Measurements from ENCODE around the gene TBC1D22A. TPM values are rescaled to one million over a fixed set of nuclear protein-coding genes. Genes with fewer than 3 reads are reported as not detected.

TBC1D22A gene, protein sequence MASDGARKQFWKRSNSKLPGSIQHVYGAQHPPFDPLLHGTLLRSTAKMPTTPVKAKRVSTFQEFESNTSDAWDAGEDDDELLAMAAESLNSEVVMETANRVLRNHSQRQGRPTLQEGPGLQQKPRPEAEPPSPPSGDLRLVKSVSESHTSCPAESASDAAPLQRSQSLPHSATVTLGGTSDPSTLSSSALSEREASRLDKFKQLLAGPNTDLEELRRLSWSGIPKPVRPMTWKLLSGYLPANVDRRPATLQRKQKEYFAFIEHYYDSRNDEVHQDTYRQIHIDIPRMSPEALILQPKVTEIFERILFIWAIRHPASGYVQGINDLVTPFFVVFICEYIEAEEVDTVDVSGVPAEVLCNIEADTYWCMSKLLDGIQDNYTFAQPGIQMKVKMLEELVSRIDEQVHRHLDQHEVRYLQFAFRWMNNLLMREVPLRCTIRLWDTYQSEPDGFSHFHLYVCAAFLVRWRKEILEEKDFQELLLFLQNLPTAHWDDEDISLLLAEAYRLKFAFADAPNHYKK
- total RNA-seq, result 10 to 100 TPM; 29.8 to 31.1 (median 29.9) TPM

DNA sequence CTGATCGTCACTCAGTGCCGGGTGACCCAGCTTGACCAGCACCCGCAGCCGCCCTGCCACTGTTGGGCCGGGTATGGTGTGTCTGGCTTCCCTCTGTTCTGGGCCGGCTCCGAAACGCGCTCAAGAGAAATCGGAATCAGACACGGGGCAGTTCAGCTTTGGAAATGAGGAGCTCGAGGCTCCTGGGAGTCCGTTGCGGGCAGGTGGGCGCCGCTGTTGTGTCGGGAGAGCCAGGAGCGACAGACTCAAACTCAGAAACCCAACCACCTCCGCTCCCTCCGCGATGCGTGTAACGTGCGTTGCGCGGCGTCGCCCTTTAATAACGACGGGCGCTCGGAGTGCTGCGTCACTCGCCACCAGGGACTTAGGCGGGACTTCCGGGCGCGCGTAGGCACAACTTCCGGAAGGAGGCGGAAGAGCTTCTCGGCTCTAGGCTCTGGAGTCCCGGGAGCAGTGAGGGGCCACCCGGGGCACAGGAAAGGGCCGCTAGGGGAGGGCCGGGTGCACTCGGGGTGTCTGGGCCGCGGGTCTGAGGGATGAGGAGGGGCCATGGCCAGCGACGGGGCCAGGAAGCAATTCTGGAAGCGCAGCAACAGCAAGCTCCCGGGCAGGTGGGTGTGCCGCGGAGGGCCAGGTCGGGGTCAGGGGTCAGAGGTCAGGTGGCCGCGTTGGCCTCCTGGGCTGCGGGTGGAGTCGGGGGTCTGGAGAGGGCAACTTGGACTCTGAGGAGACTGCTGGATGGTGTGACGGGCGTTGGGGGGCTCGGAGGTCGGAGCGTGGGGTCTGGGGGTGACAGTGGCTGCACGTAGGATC, at the start of gene TBC1D22A:
Gene TBC1D22A, plus strand, starts transcription at position 413 of the 813 bp plus-strand sequence. Its CDS starts 137 bp downstream, at position 550.
- Mint-ChIP-seq H3K4me3 (peak within 1 kb of the TSS; percentile 100), H3K4me1 (ENCODE audit: low read depth) (peaks cover 62% of the 10 kb centered on the region), H3K36me3 (ENCODE audit: insufficient read depth) (peaks cover 3% of the 10 kb centered on the region), H3K9me3 (no peaks in the 10 kb centered on the region), H3K27me3 (ENCODE audit: low read depth) (no peaks in the 10 kb centered on the region)
- ATAC-seq (peak; percentile 89 to 95), DNase-seq (peak; percentile 93)

DNA sequence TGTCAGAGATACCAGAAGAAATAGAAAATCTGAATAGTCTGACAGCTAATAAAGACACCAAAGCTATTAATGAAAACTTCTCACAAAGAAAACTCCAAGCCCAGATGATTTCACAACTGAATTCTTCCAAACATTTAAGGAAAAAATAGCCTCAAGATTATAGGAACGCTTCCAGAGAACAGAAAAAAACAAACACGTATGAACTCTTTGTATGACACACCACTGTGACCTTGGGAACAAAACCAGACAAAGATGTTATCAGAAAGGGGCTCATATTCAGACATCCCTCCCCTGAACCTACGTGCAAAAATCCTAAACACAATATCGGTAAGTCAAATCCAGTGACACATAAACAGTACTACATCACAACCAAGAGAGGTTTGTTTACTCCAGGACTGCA, 47.9 kb upstream of the TBC1D22A start:
- Mint-ChIP-seq H3K27me3 (ENCODE audit: low read depth) (no peaks in the 10 kb centered on the region), H3K36me3 (ENCODE audit: insufficient read depth) (peaks cover 33% of the 10 kb centered on the region), H3K9me3 (no peaks in the 10 kb centered on the region), H3K4me1 (ENCODE audit: low read depth) (peaks cover 12% of the 10 kb centered on the region), H3K4me3 (no peak overlapping the region)
- DNase-seq, result no peak
- ATAC-seq, result no peak

DNA sequence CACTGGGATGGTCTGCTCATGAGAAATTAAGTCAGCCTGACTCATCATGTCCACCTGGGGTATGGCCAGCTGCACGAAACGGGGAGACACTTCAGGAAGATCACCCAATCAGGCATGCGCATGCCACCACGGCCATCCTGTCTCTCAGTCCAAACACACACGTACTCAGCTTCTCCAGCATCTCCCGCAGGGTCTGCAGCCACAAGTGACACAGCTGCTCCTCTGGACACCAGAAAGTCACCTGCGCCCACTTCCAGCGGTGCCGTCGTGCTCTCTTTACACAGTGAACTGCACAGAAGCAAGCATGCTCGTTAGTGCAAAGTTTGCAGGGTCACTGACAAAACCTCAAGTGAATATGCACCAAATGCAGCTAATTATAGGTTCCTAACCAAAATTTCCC, 42.5 kb upstream of the TBC1D22A start:
- Mint-ChIP-seq H3K4me3 (no peak overlapping the region), H3K9me3 (no peaks in the 10 kb centered on the region), H3K36me3 (ENCODE audit: insufficient read depth) (peaks cover 26% of the 10 kb centered on the region), H3K4me1 (ENCODE audit: low read depth) (peaks cover 8% of the 10 kb centered on the region), H3K27me3 (ENCODE audit: low read depth) (no peaks in the 10 kb centered on the region)
- no peak for ATAC-seq
- DNase-seq, result no peak

DNA sequence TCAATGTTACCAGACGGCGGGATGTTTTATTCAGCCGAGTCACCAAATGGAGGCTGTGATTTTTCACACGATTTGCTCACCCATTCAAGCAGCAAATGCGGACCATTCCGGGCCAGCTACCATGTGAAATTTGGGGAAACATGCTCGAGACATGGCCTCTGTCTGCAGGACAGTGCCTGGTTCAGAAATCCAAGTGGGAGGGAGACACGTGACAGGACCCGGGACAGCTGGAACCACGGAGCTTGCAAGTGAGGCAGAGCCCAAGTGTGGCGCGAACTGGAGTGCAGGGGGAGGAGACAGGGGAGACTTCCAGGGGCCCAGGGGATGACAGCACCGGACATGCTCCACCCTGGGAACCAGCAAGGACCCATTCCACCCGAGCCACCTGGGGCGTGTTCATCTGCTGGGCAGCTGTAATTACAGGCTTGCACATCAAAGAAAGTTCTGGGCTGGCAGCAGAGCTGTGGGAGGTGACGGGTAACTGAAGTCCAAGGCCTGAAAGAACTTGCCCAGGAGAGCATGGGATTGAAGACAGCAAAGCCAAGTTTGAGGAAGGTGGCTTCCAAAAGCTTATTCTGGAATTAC, 40.9 kb upstream of the TBC1D22A start:
- no peak for DNase-seq
- no peaks in the 10 kb centered on the region for H3K27me3 Mint-ChIP-seq (ENCODE audit: low read depth)
- peaks cover 24% of the 10 kb centered on the region for H3K36me3 Mint-ChIP-seq (ENCODE audit: insufficient read depth)
- H3K4me1 Mint-ChIP-seq (ENCODE audit: low read depth), result peaks cover 11% of the 10 kb centered on the region
- no peak for ATAC-seq
- H3K9me3 Mint-ChIP-seq, result no peaks in the 10 kb centered on the region
- H3K4me3 Mint-ChIP-seq, result no peak overlapping the region

DNA sequence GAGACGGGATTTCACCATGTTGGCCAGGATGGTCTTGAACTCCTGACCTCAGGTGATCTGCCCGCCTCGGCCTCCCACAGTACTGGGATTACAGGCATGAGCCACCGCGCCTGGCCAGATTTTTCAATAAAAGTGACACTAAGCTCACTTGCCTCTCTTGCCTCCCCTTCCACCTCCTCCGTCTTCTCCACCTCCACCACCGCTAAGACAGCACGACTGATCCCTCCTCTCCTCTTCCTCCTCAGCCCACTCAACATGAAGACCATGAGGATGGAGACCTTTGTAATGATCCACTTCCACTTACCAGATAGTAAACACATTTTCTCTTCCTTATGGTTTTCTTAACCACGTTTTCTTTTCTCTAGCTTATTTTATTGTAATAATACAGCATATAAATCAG, 38.6 kb upstream of the TBC1D22A start:
- Mint-ChIP-seq H3K4me3 (no peak overlapping the region), H3K27me3 (ENCODE audit: low read depth) (no peaks in the 10 kb centered on the region), H3K36me3 (ENCODE audit: insufficient read depth) (peaks cover 18% of the 10 kb centered on the region), H3K9me3 (no peaks in the 10 kb centered on the region), H3K4me1 (ENCODE audit: low read depth) (peaks cover 25% of the 10 kb centered on the region)
- DNase-seq (no peak), ATAC-seq (no peak)

DNA sequence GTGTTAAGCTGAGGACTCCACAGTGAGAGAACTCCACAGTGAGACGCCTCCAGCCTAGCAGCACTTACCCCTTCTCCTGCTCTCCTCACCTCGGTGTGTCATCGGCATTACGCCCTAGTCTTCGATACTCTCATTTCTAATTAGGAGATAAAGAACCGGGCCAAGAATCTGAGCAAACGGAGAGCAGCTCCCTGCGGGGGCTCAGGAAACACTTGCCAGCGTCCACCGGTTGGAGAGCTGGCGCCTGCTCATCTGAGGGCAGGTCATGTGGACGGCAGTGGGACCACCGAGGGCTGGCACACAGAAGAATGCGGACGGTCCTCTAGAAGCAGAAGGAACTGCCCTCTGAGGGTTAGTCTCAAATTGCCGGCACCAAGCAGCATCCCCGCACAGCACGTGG, 37.4 kb upstream of the TBC1D22A start:
- Mint-ChIP-seq H3K4me3 (no peak overlapping the region), H3K36me3 (ENCODE audit: insufficient read depth) (peaks cover 13% of the 10 kb centered on the region), H3K4me1 (ENCODE audit: low read depth) (peaks cover 29% of the 10 kb centered on the region), H3K9me3 (no peaks in the 10 kb centered on the region), H3K27me3 (ENCODE audit: low read depth) (no peaks in the 10 kb centered on the region)
- DNase-seq (no peak), ATAC-seq (no peak)

DNA sequence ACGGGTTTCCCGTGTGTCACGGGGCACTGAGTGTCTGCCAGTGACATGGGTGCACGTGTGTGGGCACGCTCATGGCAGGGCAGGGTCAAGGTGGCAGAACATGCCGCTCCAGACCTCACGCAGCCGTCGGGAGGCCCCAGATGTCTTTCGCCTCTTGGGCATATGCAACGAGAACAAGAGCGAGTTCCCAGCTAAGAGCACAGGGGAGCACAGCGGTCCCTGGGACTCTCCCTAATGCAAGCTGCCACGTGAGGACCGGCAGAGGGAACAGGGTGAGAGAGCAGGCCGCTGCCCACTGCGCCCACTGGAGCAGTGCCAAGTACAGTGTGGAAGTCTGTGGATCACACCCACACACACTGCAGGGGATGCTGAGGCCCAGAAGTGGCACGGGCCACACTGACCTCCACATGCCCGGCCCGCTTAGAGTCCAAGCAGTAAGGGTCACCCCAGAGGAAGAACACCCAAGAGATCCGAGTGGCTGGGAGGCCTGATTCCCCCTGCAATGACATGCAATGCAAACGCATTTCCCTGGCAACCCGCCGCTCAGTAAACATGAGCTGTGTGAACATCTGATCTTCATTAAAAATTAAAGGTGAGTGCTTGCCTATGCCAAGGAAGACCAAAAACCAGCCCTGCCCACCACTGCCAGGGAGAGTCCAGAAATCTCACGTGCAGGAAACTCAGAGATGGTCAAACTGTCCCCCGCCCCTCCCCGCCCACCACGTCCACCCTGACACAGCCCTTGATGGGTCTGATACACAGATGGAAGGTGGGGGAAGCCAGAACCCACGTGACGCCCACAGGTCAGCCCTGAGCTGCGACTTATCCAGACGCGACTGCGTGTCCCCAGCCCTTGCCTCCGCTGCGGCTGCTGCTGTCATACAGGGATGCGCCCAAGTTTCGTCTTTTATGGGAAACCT, 36.1 kb upstream of the TBC1D22A start:
- Mint-ChIP-seq H3K27me3 (ENCODE audit: low read depth) (no peaks in the 10 kb centered on the region), H3K9me3 (no peaks in the 10 kb centered on the region)
- DNase-seq, result no peak

DNA sequence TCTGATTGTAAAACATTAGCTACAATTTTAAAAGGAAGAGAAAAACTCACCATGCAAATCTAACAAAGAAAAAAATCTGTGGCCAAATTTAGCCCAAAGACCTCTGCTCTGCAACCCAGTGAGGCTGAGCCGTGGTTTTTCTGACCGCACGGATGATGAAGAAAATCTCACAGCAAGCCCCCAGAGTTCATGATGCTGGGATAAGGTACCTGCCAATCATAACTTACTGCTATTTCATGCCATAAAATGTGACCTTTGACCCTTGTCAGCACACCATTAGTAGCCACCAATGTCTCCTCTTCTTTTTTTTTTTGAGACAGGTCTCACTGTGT, 35.5 kb upstream of the TBC1D22A start:
- ATAC-seq (no peak), DNase-seq (no peak)
- H3K9me3 Mint-ChIP-seq, result no peaks in the 10 kb centered on the region
- no peak overlapping the region for H3K4me3 Mint-ChIP-seq
- H3K4me1 Mint-ChIP-seq (ENCODE audit: low read depth), result peaks cover 45% of the 10 kb centered on the region
- H3K27me3 Mint-ChIP-seq (ENCODE audit: low read depth), result no peaks in the 10 kb centered on the region
- H3K36me3 Mint-ChIP-seq (ENCODE audit: insufficient read depth), result peaks cover 14% of the 10 kb centered on the region

More for the DNA sequence above, 36.1 kb upstream of the TBC1D22A start:
- Mint-ChIP-seq H3K4me1 (ENCODE audit: low read depth) (peaks cover 41% of the 10 kb centered on the region), H3K4me3 (no peak overlapping the region), H3K36me3 (ENCODE audit: insufficient read depth) (peaks cover 11% of the 10 kb centered on the region)
- ATAC-seq, result no peak

DNA sequence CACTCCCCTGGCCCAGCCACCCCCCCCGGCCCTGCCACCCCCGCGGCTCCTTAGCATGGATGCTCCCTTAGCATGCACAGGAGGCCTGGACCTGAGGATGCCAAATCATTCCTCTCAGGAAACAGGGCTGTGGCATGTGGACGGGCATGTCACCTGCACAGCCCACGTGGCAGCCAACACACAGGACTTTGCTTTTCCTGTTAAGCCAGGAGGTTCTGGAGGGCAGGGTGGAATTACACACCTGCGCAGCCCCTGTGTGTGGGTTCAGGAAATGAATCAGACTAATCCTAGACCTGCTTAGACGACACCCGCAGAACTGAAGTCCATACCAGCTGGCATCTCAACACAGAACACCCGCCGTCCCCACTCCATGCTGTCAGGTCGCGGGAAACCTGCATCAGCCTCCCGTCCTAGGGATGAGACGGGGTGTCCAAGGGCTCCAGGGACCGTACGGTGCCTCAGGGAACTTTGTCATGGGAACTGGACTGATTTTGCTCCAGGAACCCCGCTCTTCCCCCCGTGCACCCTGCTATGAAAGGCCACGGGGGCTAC, 34.6 kb upstream of the TBC1D22A start:
- peaks cover 13% of the 10 kb centered on the region for H3K36me3 Mint-ChIP-seq (ENCODE audit: insufficient read depth)
- no peaks in the 10 kb centered on the region for H3K9me3 Mint-ChIP-seq
- DNase-seq (no peak), ATAC-seq (no peak)
- H3K4me1 Mint-ChIP-seq (ENCODE audit: low read depth), result peaks cover 51% of the 10 kb centered on the region
- no peaks in the 10 kb centered on the region for H3K27me3 Mint-ChIP-seq (ENCODE audit: low read depth)
- no peak overlapping the region for H3K4me3 Mint-ChIP-seq

DNA sequence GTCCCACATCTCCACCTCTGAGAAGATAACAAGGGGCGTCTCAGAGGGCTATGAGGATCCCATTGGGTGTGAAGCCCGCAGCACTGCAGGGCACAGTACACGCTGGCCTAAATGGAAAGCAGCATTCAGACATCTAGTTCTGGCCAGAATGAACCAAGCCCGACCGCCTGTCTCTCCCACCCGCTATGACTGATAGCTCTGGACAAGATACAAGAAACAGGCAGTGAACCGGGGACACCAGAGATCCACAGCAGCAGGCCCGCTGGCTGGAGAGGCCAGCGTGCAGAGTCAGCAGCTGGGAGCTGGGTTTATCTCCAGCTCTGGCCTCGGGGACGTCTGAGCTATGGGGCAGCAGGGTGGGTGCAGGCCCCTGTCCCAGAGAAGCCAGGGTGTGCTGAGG, 34.0 kb upstream of the TBC1D22A start:
- Mint-ChIP-seq H3K9me3 (no peaks in the 10 kb centered on the region), H3K4me1 (ENCODE audit: low read depth) (peaks cover 52% of the 10 kb centered on the region), H3K36me3 (ENCODE audit: insufficient read depth) (peaks cover 11% of the 10 kb centered on the region), H3K4me3 (no peak overlapping the region), H3K27me3 (ENCODE audit: low read depth) (no peaks in the 10 kb centered on the region)
- ATAC-seq, result no peak
- DNase-seq, result no peak

DNA sequence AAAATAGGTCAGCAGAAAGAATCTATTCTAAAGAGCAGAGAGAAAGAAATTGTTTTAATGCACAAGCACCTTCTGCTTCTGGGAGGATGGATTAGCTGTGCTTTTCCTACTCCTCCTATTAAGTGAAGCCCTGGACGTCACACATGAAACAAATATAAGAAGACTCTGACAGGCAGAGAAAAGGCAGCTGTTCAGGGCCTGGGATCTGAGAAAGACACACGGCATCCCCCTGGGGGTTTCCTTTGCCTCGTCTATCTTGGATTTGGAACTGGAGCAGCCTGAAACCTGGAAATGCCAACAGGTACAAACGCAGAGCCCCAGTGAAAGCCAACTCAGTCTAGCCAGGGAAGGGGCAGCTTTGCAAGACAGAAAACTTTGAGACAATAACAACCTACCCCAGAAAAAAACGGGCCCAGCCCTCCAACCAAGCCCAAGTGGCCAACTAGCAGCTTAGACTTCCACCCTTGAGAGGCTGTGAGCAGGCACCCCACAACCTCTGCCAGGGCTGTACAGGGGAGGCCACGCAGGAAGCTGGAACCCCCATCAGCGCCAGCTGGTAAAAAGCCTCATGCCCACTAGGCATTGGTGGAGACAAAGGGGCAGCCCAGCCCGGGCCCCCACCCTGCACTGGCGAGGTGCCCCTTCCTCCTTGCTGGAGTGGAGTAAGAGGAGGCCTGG, 31.7 kb upstream of the TBC1D22A start:
- DNase-seq, result no peak
- no peaks in the 10 kb centered on the region for H3K9me3 Mint-ChIP-seq
- peaks cover 3% of the 10 kb centered on the region for H3K36me3 Mint-ChIP-seq (ENCODE audit: insufficient read depth)
- H3K4me1 Mint-ChIP-seq (ENCODE audit: low read depth), result peaks cover 66% of the 10 kb centered on the region
- H3K4me3 Mint-ChIP-seq, result no peak overlapping the region
- peak in 1 of 2 donors; percentile 21 for ATAC-seq
- H3K27me3 Mint-ChIP-seq (ENCODE audit: low read depth), result no peaks in the 10 kb centered on the region

DNA sequence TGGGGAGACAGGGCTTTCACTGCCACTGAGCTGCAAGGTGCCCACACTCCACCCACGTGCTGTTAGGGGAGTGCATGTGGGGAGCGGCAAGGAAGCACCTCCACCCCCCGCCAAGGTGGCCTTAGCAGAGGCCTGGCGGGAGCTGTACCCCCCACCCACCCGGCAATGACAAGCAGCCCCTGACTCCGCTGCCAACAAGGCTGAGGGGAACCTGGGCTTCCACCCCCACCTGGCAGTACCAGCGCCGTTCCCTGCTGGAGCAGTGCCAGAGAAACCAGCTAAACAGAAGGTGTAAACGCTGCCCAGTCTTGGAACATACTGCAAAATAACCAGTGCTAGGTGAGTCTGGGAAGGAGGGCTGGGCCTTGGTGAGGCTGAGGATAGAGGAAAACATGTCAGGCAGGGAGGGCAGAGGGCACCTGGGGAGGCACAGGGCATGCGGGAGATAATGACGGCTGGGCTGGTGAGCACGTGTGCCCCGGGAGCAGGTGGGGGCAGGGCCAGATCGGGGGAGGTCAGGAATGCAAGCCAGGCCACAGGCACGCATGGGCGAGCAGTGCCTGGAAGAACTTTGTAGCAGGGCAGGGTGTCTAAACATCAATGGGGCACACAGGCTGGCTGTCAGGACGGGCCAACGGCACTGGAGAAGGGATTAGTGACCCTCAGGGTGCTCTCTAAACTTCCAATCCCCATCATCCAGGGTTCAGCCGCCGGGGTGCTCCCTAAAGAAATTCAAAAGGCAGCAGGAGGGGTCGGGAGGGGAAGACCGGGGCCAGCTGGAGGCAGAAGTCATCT, 31.0 kb upstream of the TBC1D22A start:
- peak overlapping the region; percentile 44 for H3K4me3 Mint-ChIP-seq
- ATAC-seq (no peak), DNase-seq (no peak)
- peaks cover 70% of the 10 kb centered on the region for H3K4me1 Mint-ChIP-seq (ENCODE audit: low read depth)
- H3K27me3 Mint-ChIP-seq (ENCODE audit: low read depth), result no peaks in the 10 kb centered on the region
- H3K36me3 Mint-ChIP-seq (ENCODE audit: insufficient read depth), result peaks cover 3% of the 10 kb centered on the region
- no peaks in the 10 kb centered on the region for H3K9me3 Mint-ChIP-seq

Measured in activated T-cell treated with anti-CD3 and anti-CD28 coated beads, Interleukin-2, amount 50 U/mL, for 4 hours (primary cell).